Subcutaneous adipose tissue (tissue), 4 donors: ENCODE measurements around the gene TLN1. TPM values are rescaled to one million over a fixed set of nuclear protein-coding genes. Genes with fewer than 3 reads are reported as not detected.

ENCODE experiments used
- CTCF ChIP-seq: fragments of 450-650 bp; IDR thresholded peaks from one replicate; pipeline ENCODE4 v1.5.1; 2016; ENCODE audit warnings: low read depth, mild to moderate bottlenecking, control low read depth, antibody characterized with exemption, moderate library complexity
- total RNA-seq, 4 donors: library from RNA; depleted of rRNA; stranded (reverse); fragments of >200 nt; gene quantifications; one replicate each; pipeline ENCODE4 v1.1.0, GENCODE V29; 2016

TLN1 gene
- total RNA-seq, 4 donors from 2014 or later, result 247 to 590 (median 461) TPM

GRCh38 chr9:35658968-35659220 lies 73.1 kb downstream of the TLN1 start:
- TF ChIP-seq CTCF, result no peak

DNA sequence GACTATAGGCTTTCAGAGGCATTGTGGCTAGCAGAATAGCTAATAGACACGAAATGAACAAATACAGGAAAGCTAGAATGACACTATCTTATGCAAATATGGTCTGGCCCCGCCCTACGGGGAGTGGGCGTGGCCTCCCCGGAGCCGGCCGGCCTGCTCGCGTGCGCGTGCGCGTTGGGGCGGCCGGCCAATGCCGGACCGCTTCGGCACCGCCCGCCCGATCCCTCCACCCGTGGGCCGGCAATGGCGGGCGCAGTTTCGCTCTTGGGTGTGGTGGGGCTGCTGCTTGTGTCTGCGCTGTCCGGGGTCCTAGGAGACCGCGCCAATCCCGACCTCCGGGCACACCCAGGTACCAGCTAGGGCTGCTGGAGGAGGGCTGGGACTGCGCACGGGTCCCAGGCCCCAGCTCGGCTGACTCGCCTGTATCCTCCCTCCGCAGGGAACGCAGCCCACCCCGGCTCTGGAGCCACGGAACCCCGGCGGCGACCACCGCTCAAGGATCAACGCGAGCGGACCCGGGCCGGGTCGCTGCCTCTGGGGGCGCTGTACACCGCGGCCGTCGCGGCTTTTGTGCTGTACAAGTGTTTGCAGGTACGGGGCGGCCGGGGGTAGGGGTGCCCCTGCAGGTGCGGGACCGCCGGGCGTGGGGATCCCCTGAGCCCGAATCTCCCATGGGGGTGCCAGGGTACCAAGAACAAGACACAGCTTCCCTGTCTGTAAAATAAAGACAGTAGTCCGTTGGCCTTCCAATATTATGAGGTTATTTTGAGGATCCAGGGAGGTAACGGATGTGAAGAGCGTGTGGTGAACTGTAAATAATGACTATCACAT lies 73.6 kb downstream of the TLN1 start, which contains the start of gene CCDC107:
Gene CCDC107 (plus strand): TSS at position 156 of the 831 bp plus-strand sequence. CDS start 88 bp downstream, at position 244.
- no peak for TF ChIP-seq CTCF

GRCh38 chr9:35657546-35658136 lies 74.4 kb downstream of the TLN1 start, which contains the start of gene RMRP:
Gene RMRP, minus strand, starts transcription at chr9:35658019.
- no peak for TF ChIP-seq CTCF

DNA sequence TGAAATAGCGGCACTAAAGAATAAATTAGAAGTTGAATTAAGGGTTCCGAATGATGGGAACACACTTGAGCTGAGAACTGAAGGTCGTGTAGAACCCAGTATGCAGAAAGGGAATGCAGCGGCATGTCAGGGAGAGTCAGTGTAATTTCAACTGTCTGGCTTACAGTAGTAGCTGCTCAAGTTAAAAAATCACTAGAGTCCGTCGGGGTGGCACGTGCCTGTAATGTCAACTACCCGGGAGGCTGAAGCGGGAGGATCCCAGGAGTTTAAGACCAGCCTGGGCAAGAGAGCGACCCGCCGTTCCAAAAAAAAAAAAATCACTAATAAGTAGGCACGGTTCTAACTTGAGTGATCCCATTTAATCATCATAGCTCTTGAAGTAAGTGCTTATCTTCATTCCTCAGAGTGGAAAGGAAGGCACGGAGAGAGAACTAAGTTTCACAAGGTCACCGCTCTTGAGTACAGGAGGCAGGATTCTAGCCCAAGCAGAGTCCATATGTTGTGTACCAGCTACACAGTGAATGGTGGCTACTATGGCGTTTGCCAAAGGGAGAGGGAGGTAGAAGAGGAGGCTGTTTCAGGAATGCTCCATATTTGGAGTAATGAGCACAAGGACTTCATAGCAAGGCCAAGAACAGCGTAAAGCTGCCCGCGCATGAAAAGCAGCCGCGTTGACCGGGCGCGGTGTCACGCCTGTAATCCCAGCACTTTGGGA lies 75.0 kb downstream of the TLN1 start:
- TF ChIP-seq CTCF, result no peak

DNA sequence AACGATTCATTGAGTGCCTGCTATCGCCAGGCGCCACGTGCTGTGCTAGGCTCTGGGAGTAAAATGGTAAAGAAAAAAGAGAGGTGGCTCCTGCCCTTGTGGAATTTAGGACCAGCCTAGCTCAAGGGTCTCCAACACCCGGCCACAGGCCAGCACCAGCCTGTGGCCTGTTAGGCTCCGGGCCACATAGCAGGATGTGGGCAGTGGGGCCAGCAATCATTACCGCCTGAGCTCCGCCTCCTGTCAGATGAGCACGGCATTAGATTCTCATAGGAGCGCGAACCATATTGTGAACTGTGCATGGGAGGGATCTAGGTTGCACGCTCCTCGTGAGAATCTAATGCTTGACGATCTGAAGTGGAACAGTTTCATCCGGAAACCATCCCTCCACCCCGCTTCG lies 75.6 kb downstream of the TLN1 start:
- TF ChIP-seq CTCF, result no peak

DNA sequence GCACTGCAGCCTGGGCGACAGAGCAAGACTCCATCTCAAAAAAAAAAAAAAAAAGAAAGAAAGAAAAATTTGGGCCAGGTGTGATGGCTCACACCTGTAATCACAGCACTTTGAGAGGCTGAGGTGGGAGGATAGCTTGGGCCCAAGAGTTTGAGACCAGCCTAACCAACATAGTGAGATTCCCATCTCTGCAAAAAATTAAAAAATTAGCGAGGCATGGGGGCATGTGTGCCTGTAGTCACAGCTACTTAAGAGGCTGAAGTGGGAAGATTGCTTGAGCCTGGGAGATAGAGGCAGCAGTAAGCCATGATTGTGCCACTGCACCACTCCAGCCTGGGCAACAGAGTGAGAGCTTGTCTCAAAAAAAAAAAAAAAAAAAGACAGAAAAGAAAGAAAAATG lies 78.4 kb downstream of the TLN1 start:
- TF ChIP-seq CTCF, result no peak

DNA sequence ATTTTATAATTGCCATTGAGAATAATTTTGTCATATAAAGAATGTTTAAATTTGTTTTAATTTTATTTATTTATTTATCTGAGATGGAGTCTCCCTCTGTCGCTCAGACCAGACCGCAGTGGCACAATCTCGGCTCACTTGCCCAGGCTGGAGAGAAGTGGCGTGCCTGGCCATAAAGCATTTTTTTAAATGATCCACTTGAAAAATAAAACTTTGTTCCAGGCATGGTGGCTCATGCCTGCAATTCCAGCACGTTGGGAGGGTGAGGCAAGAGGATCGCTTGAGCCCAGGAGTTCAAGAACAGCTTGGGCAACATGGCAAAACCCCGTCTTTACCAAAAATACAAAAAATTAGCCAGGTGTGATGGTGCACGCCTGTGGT lies 79.2 kb downstream of the TLN1 start:
- TF ChIP-seq CTCF, result no peak
